Activated gamma-delta T cell treated with Interleukin-2 at 50 U/mL for 16 hours (primary cell): ENCODE data around the gene PTPRD.

Experiments
- DNase-seq: peaks from one replicate; pipeline ENCODE4 v3.0.0-alpha.2; 2020

The PTPRD gene

GRCh38 chr9:8799615-8800014 is 1813.2 kb downstream of the PTPRD start:
- no peak for DNase-seq

DNA sequence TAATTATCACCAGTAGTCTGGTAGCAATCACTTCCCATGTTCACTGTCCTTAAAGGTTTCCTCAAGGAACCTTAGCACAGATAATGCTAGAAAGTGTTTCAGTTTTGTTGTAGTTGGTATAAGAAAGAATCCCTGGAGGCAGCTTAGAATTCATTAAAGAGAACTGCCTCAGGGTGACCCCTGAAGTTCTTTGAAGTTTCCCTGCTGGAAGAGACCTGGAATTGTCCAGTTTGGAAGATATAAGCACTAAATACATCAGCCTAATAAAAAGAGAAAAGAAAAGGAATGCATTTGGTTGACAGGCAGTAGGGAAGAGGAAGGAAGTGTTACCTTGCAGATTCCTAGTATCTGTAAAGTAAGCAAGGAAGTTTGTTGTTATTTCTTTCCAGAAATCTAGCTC is 1813.6 kb downstream of the PTPRD start:
- DNase-seq: no peak

- DNase-seq: no peak
Measured at GRCh38 chr9:8784838-8785237, 1828.0 kb downstream of the PTPRD start.

GRCh38 chr9:8783941-8784340 is 1828.9 kb downstream of the PTPRD start:
- DNase-seq: no peak

- DNase-seq: no peak
Measured at GRCh38 chr9:8782237-8782636, 1830.6 kb downstream of the PTPRD start.

DNA sequence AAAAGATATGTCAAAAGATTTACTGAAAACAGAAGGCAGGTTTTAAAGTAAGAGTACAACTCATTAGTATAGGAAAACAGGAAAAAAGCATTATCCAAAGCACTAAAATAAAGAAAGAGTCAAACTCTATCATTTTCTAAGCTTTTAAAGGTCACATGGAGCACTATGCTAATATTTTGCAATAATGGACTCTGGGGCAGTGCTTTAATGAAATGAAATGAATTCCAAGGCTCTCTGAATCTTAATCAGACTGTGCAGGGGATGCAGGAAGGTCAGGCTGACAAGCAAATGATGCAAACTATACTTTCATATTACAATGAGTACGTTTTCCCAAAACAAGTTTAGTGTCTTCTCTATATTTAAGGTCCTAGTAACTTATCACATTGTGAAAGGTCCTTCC is 1831.3 kb downstream of the PTPRD start:
- DNase-seq: no peak

- no peak for DNase-seq
Measured at GRCh38 chr9:8780386-8780785, 1832.4 kb downstream of the PTPRD start.

- no peak for DNase-seq
Measured at GRCh38 chr9:8779478-8779877, 1833.3 kb downstream of the PTPRD start.

DNA sequence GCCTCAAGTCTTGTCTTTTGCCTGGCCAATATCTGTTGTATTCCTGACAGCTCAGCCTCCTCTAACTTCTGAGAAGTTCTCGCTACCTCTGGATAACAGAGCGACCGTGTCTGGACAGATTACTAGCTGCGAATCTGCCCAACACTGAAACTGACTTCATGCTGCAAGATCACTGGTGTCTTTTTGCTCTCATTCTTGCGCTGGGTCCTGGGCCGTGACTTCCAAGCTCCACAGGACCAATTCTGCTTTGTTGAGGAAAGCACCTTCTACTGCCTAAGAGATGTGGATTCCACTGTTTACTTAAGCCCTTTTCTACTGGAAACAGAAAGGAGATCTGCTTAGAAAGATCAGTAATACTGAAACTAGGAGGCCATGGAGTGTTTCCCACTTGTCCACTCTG is 1834.4 kb downstream of the PTPRD start:
- DNase-seq: no peak

- no peak for DNase-seq
Measured at GRCh38 chr9:8772302-8772701, 1840.5 kb downstream of the PTPRD start.

- DNase-seq: no peak
Measured at GRCh38 chr9:8769153-8769552, 1843.6 kb downstream of the PTPRD start.

DNA sequence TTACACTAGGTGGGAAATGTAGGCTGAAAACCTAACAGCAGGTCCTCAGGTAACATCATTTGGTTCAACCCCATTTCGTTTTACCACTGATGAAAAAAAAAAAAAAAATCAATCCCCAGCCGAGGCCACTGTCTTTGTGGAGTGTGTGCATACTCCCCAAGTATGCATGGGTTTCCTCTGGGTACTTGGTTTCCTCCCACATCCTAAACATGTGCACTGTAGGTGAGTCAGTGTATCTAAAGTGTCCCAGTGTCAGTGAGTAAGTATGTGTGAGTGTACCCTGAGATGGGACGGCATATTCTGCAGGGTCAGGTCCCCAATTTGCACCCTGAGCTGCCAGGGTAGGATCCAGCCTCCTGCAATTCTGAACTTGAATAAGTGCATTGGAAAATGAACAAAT is 1846.7 kb downstream of the PTPRD start:
- DNase-seq: no peak

GRCh38 chr9:8764051-8764450 is 1848.8 kb downstream of the PTPRD start:
- DNase-seq: no peak

- no peak for DNase-seq
Measured at GRCh38 chr9:8762479-8763085, 1850.2 kb downstream of the PTPRD start.

DNA sequence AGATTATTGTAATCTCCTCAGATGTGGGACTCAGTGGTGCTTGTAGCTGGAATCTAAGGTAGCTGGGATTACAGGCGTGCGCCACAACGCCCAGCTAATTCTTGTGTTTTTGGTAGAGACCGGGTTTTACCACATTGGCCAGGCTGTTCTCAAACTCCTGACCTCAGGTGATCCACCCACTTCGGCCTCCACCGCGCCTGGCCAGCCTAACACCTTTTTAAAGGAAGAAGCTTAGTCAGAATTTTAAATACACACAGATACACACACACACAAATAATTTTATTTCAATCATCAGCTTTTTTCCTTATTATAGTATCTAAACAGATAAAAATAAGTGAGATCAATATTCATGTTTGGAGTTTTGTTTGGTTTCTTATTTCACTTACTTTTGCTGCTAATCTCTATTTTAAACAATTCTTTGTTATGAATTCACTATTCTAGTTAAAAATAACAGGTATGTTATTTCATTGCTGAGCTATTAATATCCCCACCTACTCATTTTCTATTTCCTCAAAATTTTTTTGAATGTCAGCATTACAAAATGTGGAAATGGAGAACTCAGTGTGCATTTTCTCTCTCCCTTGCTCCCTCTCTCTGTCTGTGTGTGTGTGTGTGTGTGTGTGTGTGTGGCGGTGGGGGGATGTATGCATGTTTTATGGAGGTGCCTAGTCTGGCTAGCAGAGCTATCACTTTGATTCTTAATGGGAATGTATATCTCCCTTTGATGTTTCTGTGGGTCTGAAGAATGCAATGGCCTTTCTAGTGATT is 1852.6 kb downstream of the PTPRD start:
- DNase-seq: no peak

- DNase-seq: no peak
Measured at GRCh38 chr9:8757881-8758280, 1854.9 kb downstream of the PTPRD start.

GRCh38 chr9:8754751-8755150 is 1858.1 kb downstream of the PTPRD start:
- DNase-seq: no peak

GRCh38 chr9:8751406-8751930 is 1861.3 kb downstream of the PTPRD start:
- DNase-seq: no peak

GRCh38 chr9:8750639-8751051 is 1862.2 kb downstream of the PTPRD start:
- DNase-seq: no peak

DNA sequence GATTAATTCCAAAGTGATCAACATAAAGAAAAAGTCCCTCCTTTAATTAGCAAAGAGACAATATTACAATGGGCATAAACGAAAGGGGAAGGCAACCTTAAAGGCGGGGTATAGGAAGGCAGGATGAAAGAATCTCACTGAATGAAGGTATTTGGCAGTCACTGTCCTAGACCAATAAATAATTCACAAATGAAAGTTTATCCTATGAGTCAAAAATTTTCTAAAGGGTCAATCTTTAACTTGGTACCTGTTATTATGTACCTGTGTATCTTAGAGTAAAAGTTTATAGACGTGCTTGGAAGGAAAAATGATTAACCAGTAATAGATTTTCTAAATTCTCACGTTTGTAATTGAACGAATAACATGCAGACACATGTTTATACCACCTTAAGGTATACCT is 1867.5 kb downstream of the PTPRD start:
- no peak for DNase-seq

- DNase-seq: no peak
Measured at GRCh38 chr9:8738945-8739344, 1873.9 kb downstream of the PTPRD start.

DNA sequence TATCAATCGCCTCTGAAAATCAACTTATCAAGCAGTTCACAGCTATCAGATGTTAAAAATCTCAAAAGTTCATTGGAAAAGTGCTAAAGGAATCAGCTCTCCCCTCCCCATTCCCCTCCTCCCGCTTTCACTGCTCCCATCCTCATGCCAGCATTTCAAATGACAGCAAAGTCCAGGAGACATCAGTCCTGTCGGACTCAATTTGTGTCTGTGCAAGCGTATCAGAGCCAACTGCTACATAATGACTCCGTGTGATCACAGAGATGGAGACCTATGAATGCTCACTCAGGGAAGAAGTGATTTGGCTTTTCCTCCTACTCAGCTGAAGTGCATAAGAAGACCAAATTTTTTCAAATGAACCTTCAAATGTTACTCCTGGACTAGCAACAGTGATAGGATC is 1876.0 kb downstream of the PTPRD start:
- DNase-seq: no peak

- DNase-seq: no peak
Measured at GRCh38 chr9:8734760-8735159, 1878.0 kb downstream of the PTPRD start.

GRCh38 chr9:8733131-8733954 is 1879.5 kb downstream of the PTPRD start:
- DNase-seq: no peak
